ENCODE measurements around the gene RETREG3. TPM values are rescaled to one million over a fixed set of nuclear protein-coding genes. Genes with fewer than 3 reads are reported as not detected.

The RETREG3 gene
- total RNA-seq, 1 donor from 2014 or later: 75.4 TPM

DNA sequence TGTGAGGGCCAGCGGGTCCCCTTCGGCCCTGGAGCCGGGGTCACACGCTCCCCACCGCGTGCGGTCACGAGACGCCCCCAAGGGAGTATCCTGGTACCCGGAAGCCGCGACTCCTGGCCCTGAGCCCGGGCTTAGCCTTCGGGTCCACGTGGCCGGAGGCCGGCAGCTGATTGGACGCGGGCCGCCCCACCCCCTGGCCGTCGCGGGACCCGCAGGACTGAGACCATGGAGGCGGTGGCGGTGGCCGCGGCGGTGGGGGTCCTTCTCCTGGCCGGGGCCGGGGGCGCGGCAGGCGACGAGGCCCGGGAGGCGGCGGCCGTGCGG, 73.2 kb downstream of the RETREG3 start, which contains the start of gene NAGLU:
TSS of gene NAGLU (plus strand) at position 194 of the 324 bp plus-strand sequence. CDS start at position 226, 32 bp downstream.
- Histone ChIP-seq H3K27ac (peak within 1 kb of the TSS; percentile 92), H3K4me1 (peaks cover 35% of the 10 kb centered on the region), H3K9me3 (no peaks in the 10 kb centered on the region), H3K27me3 (no peaks in the 10 kb centered on the region), H3K36me3 (peaks cover 0 to 15% of the 10 kb centered on the region in 2 donors), H3K4me3 (peak within 1 kb of the TSS; percentile 62 to 95)
- TF ChIP-seq POLR2AphosphoS5 (IDR thresholded peaks at IDR 0.05; ENCODE audit: insufficient read depth in 1 of 2, low read depth in 1 of 2): peak; percentile 96 to 97
- TF ChIP-seq POLR2A (IDR thresholded peaks at IDR 0.05): peak in 1 of 2 donors; percentile 88
- no peak for TF ChIP-seq CTCF (IDR thresholded peaks at IDR 0.05)
- intact Hi-C loops (cut with DNase I): no loop called here
- DNase-seq (ENCODE audit: extremely low spot score in 2 of 2): peak in 1 of 2 donors; percentile 95

- no peak for TF ChIP-seq CTCF (IDR thresholded peaks at IDR 0.05)
- no peak for TF ChIP-seq POLR2AphosphoS5 (IDR thresholded peaks at IDR 0.05; ENCODE audit: insufficient read depth in 1 of 2, low read depth in 1 of 2)
- no peak for TF ChIP-seq POLR2A (IDR thresholded peaks at IDR 0.05)
- DNase-seq (ENCODE audit: extremely low spot score in 2 of 2): no peak
- Histone ChIP-seq H3K27ac (peak overlapping the region; percentile 92), H3K27me3 (no peaks in the 10 kb centered on the region), H3K4me1 (peaks cover 38% of the 10 kb centered on the region), H3K9me3 (no peaks in the 10 kb centered on the region), H3K36me3 (peaks cover 0 to 15% of the 10 kb centered on the region in 2 donors), H3K4me3 (peak overlapping the region; percentile 62 to 95)
- intact Hi-C loops (cut with DNase I): no loop called here
Measured at GRCh38 chr17:42535155-42536047, 73.8 kb downstream of the RETREG3 start.

DNA sequence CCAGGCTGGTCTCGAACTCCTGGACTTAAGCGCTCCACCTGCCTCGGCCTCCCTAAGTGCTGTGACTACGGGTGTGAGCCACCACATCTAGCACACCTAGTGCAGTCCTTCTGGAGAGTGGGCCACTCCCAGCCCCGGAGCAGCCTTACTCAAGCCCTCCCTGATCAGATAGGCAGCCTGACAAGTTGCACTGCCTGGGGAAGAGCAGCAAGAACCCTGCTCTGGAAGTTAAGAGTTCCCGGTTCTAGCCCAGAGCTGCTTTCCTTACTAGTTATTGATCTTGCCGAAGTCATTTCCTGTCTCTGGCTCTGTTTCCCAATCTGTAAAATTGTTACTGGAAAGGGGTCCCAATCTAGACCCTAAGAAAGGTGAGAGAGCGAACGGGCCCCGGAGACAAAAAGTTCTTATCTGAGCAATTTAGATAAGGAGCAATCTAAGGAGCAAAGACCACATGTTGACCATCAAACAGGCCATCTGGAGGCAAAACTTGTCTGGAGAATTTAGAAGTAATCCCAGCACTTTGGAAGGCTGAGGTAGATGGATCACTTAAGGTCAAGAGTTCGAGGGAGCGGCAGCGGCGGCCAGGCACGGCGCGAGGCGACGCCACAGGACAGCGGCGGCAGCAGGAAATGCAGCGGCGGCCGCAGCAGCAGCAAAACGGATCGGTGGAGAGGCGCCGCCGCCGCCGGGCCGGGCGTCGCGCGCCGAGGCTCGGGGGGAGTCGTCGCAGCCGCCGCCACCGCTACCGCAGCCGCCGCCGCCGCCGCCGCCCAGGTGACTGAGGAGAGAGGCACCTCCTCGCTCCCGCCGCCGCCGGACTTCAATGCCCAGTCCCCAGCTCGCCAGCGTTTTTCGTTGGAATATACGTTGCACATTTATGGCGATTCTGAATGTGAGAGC, 77.5 kb downstream of the RETREG3 start:
- H3K4me3 ChIP-seq: peak overlapping the region; percentile 44 to 71
- no peaks in the 10 kb centered on the region for H3K27me3 ChIP-seq
- intact Hi-C loops (cut with DNase I): no loop called here
- no peaks in the 10 kb centered on the region for H3K9me3 ChIP-seq
- H3K27ac ChIP-seq: peak overlapping the region; percentile 70
- DNase-seq (ENCODE audit: extremely low spot score in 2 of 2): no peak
- TF ChIP-seq POLR2A (IDR thresholded peaks at IDR 0.05) (peak in 1 of 2 donors; percentile 32), POLR2AphosphoS5 (IDR thresholded peaks at IDR 0.05; ENCODE audit: insufficient read depth in 1 of 2, low read depth in 1 of 2) (peak in 1 of 2 donors; percentile 3), CTCF (IDR thresholded peaks at IDR 0.05) (peak in 1 of 3 experiments; percentile 36)
- peaks cover 44% of the 10 kb centered on the region for H3K4me1 ChIP-seq
- H3K36me3 ChIP-seq: no peaks in the 10 kb centered on the region

GRCh38 chr17:42530952-42531454, 78.2 kb downstream of the RETREG3 start:
- intact Hi-C loops (cut with DNase I): no loop called here
- TF ChIP-seq CTCF (IDR thresholded peaks at IDR 0.05) (no peak), POLR2AphosphoS5 (IDR thresholded peaks at IDR 0.05; ENCODE audit: insufficient read depth in 1 of 2, low read depth in 1 of 2) (no peak), POLR2A (IDR thresholded peaks at IDR 0.05) (no peak)
- DNase-seq (ENCODE audit: extremely low spot score in 2 of 2): no peak

More at GRCh38 chr17:42530952-42531454, 78.2 kb downstream of the RETREG3 start:
- Histone ChIP-seq H3K4me1 (peaks cover 50% of the 10 kb centered on the region), H3K4me3 (no peak overlapping the region), H3K27ac (peak overlapping the region; percentile 70), H3K36me3 (no peaks in the 10 kb centered on the region), H3K27me3 (no peaks in the 10 kb centered on the region), H3K9me3 (no peaks in the 10 kb centered on the region)

Other genes starting within 250 kb of the RETREG3 start
- 210 TPM for gene STAT3, start 220.9 kb downstream of the RETREG3 start, total RNA-seq
- 268 TPM for gene CAVIN1, start 186.1 kb downstream of the RETREG3 start, total RNA-seq
- gene ATP6V0A1, start 150.5 kb downstream of the RETREG3 start, total RNA-seq: 72.4 TPM
- gene NAGLU, start 73.1 kb downstream of the RETREG3 start, total RNA-seq: 24.6 TPM
- 2.0 TPM for gene HSD17B1, start 56.5 kb downstream of the RETREG3 start, total RNA-seq
- gene COASY, start 47.2 kb downstream of the RETREG3 start, total RNA-seq: 24.8 TPM
- gene MLX, start 42.3 kb downstream of the RETREG3 start, total RNA-seq: 33.9 TPM
- gene PSMC3IP, start 31.6 kb downstream of the RETREG3 start, total RNA-seq: 0.98 TPM
- 33.9 TPM for gene TUBG1, start 309 bp upstream of the RETREG3 start, total RNA-seq
- 44.7 TPM for gene TUBG2, start 49.9 kb upstream of the RETREG3 start, total RNA-seq
- gene PLEKHH3, start 67.6 kb upstream of the RETREG3 start, total RNA-seq: 44.9 TPM
- gene CCR10, start 72.5 kb upstream of the RETREG3 start, total RNA-seq: 3.2 TPM
- gene CNTNAP1, start 73.2 kb upstream of the RETREG3 start, total RNA-seq: 5.9 TPM
- gene EZH1, start 135.7 kb upstream of the RETREG3 start, total RNA-seq: 73.7 TPM
- gene RAMP2, start 151.9 kb upstream of the RETREG3 start, total RNA-seq: 27.3 TPM
- gene VPS25, start 164.1 kb upstream of the RETREG3 start, total RNA-seq: 28.2 TPM
- 1.2 TPM for gene WNK4, start 171.2 kb upstream of the RETREG3 start, total RNA-seq
- 89.4 TPM for gene COA3, start 189.3 kb upstream of the RETREG3 start, total RNA-seq
- not detected for gene CNTD1, start 189.5 kb upstream of the RETREG3 start, total RNA-seq
- gene BECN1, start 214.9 kb upstream of the RETREG3 start, total RNA-seq: 111 TPM
- 70.0 TPM for gene PSME3, start 224.0 kb upstream of the RETREG3 start, total RNA-seq
- 2.2 TPM for gene AOC2, start 235.2 kb upstream of the RETREG3 start, total RNA-seq
- 31.7 TPM for gene AOC3, start 241.8 kb upstream of the RETREG3 start, total RNA-seq